GM23338 (cell line): ENCODE measurements around the gene NEUROG3.

ENCODE experiments used
- CREB1 ChIP-seq: fragments of 250-450 bp; sonication (Bioruptor Pico); IDR thresholded peaks from 2 replicates; pipeline ENCODE4 v1.5.0; 2020; ENCODE audit warnings: low read depth, mild to moderate bottlenecking, moderate library complexity
- CTCF ChIP-seq, 2 experiments: fragments of 200-600 bp in 1 of 2; sonication (generic) in 1 of 2; conservative IDR thresholded peaks; 2 replicates each; pipeline versions ENCODE4 v1.5.1 to v1.6.1; 2016 to 2017; ENCODE audit warnings: antibody characterized with exemption in 2 of 2, low read depth in 2 of 2, mild to moderate bottlenecking in 2 of 2, moderate library complexity in 1 of 2
- ETS1 ChIP-seq: IDR thresholded peaks from 2 replicates; pipeline ENCODE4 v1.6.1; 2016; ENCODE audit warnings: antibody characterized with exemption
- EZH2 ChIP-seq: fragments of 200-600 bp; sonication (generic); IDR thresholded peaks from one replicate; pipeline ENCODE4 v1.8.0; 2017; ENCODE audit warnings: antibody characterized with exemption, mild to moderate bottlenecking, low read depth; ENCODE audit not compliant: unreplicated experiment
- EZH2phosphoT487 ChIP-seq: fragments of 200-600 bp; sonication (generic); IDR thresholded peaks from one replicate; pipeline ENCODE4 v1.8.1; 2018; ENCODE audit warnings: antibody characterized with exemption; ENCODE audit not compliant: unreplicated experiment
- JUNB ChIP-seq: IDR thresholded peaks from one replicate; pipeline ENCODE4 v1.6.1; 2016; ENCODE audit warnings: antibody characterized with exemption; ENCODE audit not compliant: unreplicated experiment
- NANOG ChIP-seq: IDR thresholded peaks from 2 replicates; pipeline ENCODE4 v1.6.1; 2016; ENCODE audit warnings: antibody characterized with exemption, borderline replicate concordance
- POLR2AphosphoS5 ChIP-seq: IDR thresholded peaks from 2 replicates; pipeline ENCODE4 v1.6.1; 2016; ENCODE audit warnings: antibody characterized with exemption, low read depth
- REST ChIP-seq: IDR thresholded peaks from one replicate; pipeline ENCODE4 v1.6.1; 2018; ENCODE audit warnings: antibody characterized with exemption; ENCODE audit not compliant: unreplicated experiment
- STAT1 ChIP-seq: IDR thresholded peaks from one replicate; pipeline ENCODE4 v1.6.1; 2016; ENCODE audit warnings: antibody characterized with exemption; ENCODE audit not compliant: unreplicated experiment
- ZNF114 ChIP-seq: fragments of 250-450 bp; sonication (Bioruptor Pico); IDR thresholded peaks from 2 replicates; pipeline ENCODE4 v1.5.0; 2020; ENCODE audit warnings: mild to moderate bottlenecking, moderate library complexity
- ZNF331 ChIP-seq: fragments of 250-450 bp; sonication (Bioruptor Pico); IDR thresholded peaks from 2 replicates; pipeline ENCODE4 v1.5.0; 2020; ENCODE audit warnings: low read depth, mild to moderate bottlenecking, moderate library complexity

- no peak for TF ChIP-seq CTCF (conservative IDR thresholded peaks at IDR 0.05; ENCODE audit: low read depth in 2 of 2)
- no peak for TF ChIP-seq EZH2phosphoT487
- TF ChIP-seq ETS1: no peak
- no peak for TF ChIP-seq POLR2AphosphoS5
- TF ChIP-seq NANOG: no peak
- TF ChIP-seq EZH2: no peak
- no peak for TF ChIP-seq CREB1
- no peak for TF ChIP-seq JUNB
- TF ChIP-seq REST: no peak
- TF ChIP-seq ZNF331: no peak
- no peak for TF ChIP-seq ZNF114
- no peak for TF ChIP-seq STAT1
Observed at GRCh38 chr10:69580435-69580834, 7.2 kb upstream of the NEUROG3 start.
